Endometrium (tissue), 2 donors: ENCODE measurements around the gene NOTCH1.
"Not testable (repeated sequence)": the region's sequence is repeated elsewhere in the genome, so short reads cannot be mapped to it uniquely, and the experiment has no call there.

Source experiments
- FAIRE-seq: peaks from 2 replicates; lab custom pipeline; 2012; peaks lifted over from hg19 to GRCh38; lab: Jason Lieb, UNC
- donor health status: control.
- donor health status: control.

NOTCH1 gene

GRCh38 chr9:136545965-136546696 is at the start of gene NOTCH1:
Gene NOTCH1, minus strand, starts transcription at chr9:136546048. Its CDS starts 262 bp downstream, at chr9:136545786.
- FAIRE-seq: no peak

DNA sequence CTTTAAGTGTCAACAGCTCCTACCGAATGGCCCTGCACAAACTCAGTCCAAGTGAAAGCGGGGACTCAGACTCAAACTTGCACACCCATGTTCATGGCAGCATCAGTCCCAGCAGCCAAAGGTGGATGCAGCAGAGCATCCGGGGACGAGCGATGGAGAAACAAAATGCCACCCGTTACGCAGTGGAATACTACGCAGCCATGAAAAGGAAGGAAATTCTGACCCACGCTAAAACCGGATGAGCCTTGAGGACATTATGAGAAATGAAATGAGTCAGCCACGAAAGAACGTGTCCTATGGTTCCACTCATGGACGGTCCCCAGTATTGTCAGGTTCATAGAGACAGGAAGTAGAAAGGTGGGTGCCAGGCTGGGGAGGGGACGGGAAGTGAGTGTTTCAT is 48.6 kb upstream of the NOTCH1 start:
- no peak for FAIRE-seq

DNA sequence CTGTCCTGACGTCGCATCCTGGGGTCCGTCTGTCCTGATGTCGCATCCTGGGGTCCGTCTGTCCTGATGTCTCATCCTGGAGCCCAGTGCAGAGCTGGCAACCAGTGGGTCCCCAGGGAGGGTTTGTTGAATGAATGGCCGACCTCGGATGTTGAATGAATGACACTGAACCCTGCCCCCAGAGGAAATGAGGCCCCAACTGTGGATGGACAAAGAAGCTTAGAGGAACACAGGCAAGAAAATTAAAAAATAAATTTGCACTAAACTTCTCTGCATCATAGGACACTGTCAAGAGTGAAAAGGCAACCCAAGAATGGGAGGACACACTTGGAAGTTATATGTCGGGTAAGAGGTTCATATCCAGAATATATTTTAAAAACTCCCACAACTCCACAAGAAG is 47.7 kb upstream of the NOTCH1 start:
- no peak for FAIRE-seq

DNA sequence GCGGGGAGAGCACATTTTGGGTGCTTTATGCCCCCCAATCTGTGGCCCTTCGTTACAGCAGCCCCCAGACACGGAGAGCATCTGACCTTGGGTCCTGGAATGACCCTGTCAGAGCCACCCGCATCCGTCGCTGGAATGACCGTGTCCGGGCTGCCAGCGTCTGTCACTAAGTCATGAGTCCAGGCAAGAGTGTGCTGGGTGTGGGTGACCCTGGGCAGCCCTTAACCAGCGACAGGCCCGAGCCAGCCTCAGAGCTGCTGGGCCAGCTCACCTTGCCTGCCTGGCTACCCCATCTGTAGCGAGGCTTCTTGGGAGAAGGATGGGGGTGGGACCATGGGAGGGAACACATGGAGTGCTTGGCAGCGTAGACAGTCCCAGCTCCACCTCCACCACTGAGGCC is 46.8 kb upstream of the NOTCH1 start:
- no peak for FAIRE-seq

- FAIRE-seq: no peak
Observed at GRCh38 chr9:136590821-136591752, 45.2 kb upstream of the NOTCH1 start.

DNA sequence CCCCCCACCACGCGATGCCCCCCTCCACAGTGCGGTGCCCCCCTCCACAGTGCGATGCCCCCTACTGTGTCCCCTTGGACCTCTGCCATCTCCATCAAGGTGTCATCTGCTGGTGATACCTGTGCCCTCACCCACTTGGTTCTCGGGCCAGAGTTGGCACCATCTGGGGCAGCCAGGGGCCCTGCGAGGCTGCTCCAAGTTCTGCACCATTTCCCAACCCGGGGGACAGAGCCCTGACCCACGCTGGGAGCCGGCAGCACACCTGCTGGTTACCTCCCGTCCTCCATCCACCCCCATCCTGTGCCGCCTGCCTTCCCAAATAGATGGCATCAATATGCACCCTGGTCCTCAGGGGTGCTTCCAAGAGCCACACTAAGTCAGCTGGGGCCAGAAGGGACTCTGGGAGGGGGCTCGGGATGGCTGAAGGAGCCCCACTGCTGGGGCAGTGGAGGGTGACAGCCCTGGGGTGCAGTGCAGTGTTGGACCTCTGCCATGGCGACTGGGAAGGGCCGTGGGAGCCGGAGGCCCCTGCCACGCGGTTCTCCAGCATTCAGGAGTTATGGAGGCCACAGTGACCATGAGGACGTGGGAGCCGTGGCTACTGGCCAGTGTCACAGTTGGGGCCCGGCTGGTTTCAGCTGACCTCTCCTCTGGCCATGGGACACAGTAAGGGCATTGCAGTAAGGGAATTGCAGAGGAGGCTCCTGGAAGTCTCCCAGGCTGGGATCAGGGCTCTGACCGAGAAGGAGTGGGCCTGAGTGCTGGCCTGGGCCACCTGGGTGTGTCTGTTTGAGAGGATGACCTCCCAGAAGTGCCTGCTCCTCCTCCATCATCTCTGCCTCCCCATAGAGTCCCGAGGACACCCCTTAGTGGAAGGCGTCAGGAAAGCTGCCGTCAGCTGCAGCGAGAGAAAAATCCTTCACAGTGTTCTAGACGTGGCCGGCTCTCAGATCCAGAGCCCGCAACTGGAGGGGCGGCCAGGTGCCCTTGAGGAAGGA is 44.2 kb upstream of the NOTCH1 start:
- peak; percentile 60 for FAIRE-seq

GRCh38 chr9:136588663-136589464 is 43.0 kb upstream of the NOTCH1 start:
- FAIRE-seq: no peak

GRCh38 chr9:136587944-136588662 is 42.3 kb upstream of the NOTCH1 start:
- FAIRE-seq: no peak

DNA sequence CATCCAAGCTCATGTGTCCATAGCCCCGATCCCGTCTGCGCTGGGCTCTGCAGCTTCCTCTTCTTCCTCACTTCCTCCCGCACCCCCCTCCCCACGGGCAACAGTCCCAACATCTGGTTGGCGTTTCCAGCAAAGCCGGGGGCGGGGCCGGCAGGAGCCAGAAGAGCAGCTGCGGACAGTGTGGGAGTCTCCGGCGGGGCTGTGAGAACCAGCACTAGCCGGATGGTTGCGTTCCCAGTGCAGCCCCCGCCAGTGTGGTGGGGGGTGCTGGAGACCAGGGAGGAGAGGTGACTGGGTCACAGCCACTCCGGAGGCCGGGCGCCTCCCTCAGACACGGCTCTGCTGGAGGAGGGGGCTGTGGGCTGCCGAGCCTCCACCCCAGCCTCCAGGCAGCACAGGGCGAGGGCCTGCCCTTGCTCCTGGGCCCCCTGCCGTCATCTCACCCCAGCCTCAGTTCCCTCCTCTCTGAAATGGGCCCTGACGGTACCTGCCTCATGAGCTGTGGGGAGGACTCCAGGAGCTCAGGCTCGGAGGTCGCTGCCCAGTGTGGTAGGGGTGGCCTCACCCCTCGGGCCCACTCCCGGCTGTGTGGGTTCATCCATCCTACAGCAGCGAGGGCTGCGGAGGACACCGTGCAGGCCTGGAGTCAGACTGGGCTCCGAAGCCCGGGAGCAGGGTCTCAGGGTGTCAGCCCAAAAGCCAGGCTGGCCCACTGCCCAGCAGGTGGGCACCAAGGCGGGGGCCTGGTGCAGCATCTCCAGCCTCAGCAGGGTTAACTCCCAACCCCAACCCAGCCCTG is 41.5 kb upstream of the NOTCH1 start:
- peak; percentile 90 for FAIRE-seq

- no peak for FAIRE-seq
Observed at GRCh38 chr9:136586391-136586953, 40.6 kb upstream of the NOTCH1 start.

DNA sequence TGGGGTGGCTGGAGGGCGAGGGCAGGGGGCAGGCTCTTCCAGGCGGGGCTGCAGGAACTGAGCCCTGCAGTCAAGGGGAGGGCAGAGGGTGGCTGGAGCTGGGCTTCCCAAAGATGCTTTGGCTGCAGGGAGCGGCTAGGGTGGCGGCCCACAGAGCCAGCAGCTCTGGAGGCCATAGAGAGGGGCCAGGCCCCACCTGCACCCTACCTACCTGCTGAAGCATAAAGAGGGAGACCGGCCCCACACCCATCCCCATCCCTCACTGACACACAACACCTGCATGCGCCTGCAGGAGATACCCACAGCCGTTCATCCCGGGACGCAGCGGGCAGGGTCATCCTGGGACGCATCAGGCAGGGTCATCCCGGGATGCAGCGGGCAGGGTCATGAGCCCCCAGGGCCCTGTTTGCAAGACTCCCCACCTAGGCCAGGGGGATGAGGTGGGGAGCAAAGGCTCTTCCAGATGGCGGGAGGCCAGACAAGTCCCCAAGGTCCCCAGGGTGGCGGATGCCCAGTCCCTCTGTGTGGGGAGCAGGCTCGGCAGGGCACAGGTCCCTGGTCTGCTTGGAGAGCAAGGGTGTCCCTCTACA is 39.8 kb upstream of the NOTCH1 start:
- FAIRE-seq: no peak

DNA sequence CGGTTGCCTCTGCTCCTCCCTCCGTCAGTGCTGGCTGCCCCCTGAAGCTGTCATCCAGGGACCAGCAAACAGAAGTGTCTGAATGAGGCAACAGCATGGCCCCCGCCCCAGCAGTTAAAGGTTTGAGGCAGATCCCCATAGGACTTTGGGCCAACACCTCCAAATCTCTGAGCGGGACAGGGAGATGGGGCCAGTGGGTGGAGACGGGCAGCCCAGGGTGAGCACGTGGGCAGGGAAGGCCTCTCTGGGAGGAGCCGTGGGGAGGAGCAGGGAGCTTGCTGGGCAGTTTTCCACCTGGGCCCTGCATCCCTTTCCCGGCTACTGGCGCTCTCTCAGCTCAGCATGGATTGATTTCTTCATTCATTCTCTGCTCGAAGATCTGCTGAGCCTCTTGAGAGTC is 39.1 kb upstream of the NOTCH1 start:
- FAIRE-seq: no peak

- FAIRE-seq: no peak
Observed at GRCh38 chr9:136584401-136584932, 38.6 kb upstream of the NOTCH1 start.

GRCh38 chr9:136582977-136583735 is 37.3 kb upstream of the NOTCH1 start:
- FAIRE-seq: no peak

- no peak for FAIRE-seq
Observed at GRCh38 chr9:136581614-136582447, 36.0 kb upstream of the NOTCH1 start.

DNA sequence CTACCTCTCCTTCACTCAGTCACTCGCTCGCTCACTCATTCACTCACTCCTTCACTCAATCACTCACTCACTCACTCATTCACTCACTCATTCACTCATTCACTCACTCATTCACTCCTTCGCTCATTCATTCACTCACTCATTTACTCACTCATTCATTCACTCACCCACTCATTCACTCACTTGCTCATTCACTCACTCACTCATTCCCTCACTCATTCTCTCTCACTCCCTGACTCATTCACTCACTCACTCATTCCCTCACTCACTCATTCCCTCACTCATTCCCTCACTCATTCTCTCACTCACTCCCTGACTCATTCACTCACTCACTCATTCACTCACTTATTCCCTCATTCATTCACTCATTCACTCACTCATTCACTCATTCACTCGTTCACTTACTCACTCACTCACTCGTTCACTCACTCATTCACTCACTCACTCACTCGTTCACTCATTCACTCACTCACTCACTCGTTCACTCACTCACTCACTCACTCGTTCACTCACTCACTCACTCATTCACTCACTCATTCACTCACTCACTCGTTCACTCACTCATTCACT is 33.9 kb upstream of the NOTCH1 start:
- FAIRE-seq: not testable (repeated sequence)
